HG03280 (cell line): ENCODE results near the gene RAI1.

Source experiments
- ATAC-seq: cut with Tn5 transposase; IDR thresholded peaks from one replicate; pipeline ENCODE4 v1.9.1; 2021; ENCODE audit warnings: mild to moderate bottlenecking, moderate library complexity; ENCODE audit not compliant: unreplicated experiment

Gene RAI1

GRCh38 chr17:17856386-17856785, 175.1 kb downstream of the RAI1 start:
- ATAC-seq, result no peak

GRCh38 chr17:17857496-17857895, 176.2 kb downstream of the RAI1 start:
- no peak for ATAC-seq

GRCh38 chr17:17859909-17860765, 178.9 kb downstream of the RAI1 start:
- ATAC-seq, result no peak

GRCh38 chr17:17860766-17861107, 179.5 kb downstream of the RAI1 start:
- no peak for ATAC-seq
